WTC11 (cell line): ENCODE measurements around the gene CHDH. TPM values are rescaled to one million over a fixed set of nuclear protein-coding genes. Genes with fewer than 3 reads are reported as not detected.

ENCODE experiments used
- ATAC-seq: fragments of 200-7000 bp; cut with Tn5 transposase; 2 replicates; pipeline ENCODE4 v1.10.0; 2021; ENCODE audit warnings: mild to moderate bottlenecking, moderate library complexity
- CTCF ChIA-PET: fragments of 300-600 bp; sonication (Branson Sonifier 250); formaldehyde crosslinking; loops from one replicate; lab custom pipeline; 2021; ENCODE audit warnings: antibody characterized with exemption; lab: Charles Lee
- POLR2A ChIA-PET: fragments of 350-600 bp; sonication (Branson Sonifier 250); formaldehyde crosslinking; loops from one replicate; lab custom pipeline; 2021; ENCODE audit warnings: antibody characterized with exemption; lab: Charles Lee
- DNase-seq: peaks from one replicate; pipeline ENCODE4 v3.0.0; 2021; ENCODE audit warnings: low spot score
- H3K27ac Mint-ChIP-seq: 2 replicates; pipeline ENCODE4 v1.8.0; 2021; ENCODE audit warnings: mixed read lengths
- H3K27me3 Mint-ChIP-seq: 2 replicates; pipeline ENCODE4 v1.8.0; 2021; ENCODE audit warnings: low read depth, mild to moderate bottlenecking, moderate library complexity, mixed read lengths
- H3K36me3 Mint-ChIP-seq: 2 replicates; pipeline ENCODE4 v1.8.0; 2021; ENCODE audit warnings: mixed read lengths
- H3K4me1 Mint-ChIP-seq: 2 replicates; pipeline ENCODE4 v1.8.0; 2022; ENCODE audit warnings: mixed read lengths
- H3K4me3 Mint-ChIP-seq: 2 replicates; pipeline ENCODE4 v1.8.0; 2021; ENCODE audit warnings: mild to moderate bottlenecking, moderate library complexity, mixed read lengths
- H3K9me3 Mint-ChIP-seq: 2 replicates; pipeline ENCODE4 v1.8.0; 2021; ENCODE audit warnings: mixed read lengths
- GRHL2 ChIP-seq: fragments of 250-450 bp; sonication (Bioruptor Pico); IDR thresholded peaks from 2 replicates; pipeline ENCODE4 v1.8.0; 2022; ENCODE audit warnings: mild to moderate bottlenecking, moderate library complexity; ENCODE audit not compliant: insufficient replicate concordance, severe bottlenecking
- GTF2I ChIP-seq: fragments of 250-450 bp; sonication (Bioruptor Pico); conservative IDR thresholded peaks from 2 replicates; pipeline ENCODE4 v1.4.0; 2021; ENCODE audit warnings: mild to moderate bottlenecking
- KAT7 ChIP-seq: sonication (generic); formaldehyde crosslinking; IDR thresholded peaks from 2 replicates; pipeline ENCODE4 v1.8.1; 2023; ENCODE audit warnings: missing genetic modification reagents, mild to moderate bottlenecking, borderline replicate concordance
- MYBL2 ChIP-seq: sonication (generic); formaldehyde crosslinking; IDR thresholded peaks from 2 replicates; pipeline ENCODE4 v1.8.1; 2023; ENCODE audit warnings: mild to moderate bottlenecking, moderate library complexity, missing genetic modification reagents
- NFE2L1 ChIP-seq: sonication (generic); formaldehyde crosslinking; IDR thresholded peaks from 2 replicates; pipeline ENCODE4 v1.8.1; 2023; ENCODE audit warnings: missing genetic modification reagents
- RORB ChIP-seq: fragments of 250-450 bp; sonication (Bioruptor Pico); IDR thresholded peaks from 2 replicates; pipeline ENCODE4 v1.9.0; 2021; ENCODE audit warnings: mild to moderate bottlenecking
- SOX15 ChIP-seq: fragments of 250-450 bp; sonication (Bioruptor Pico); IDR thresholded peaks from 2 replicates; pipeline ENCODE4 v1.9.0; 2021; ENCODE audit warnings: mild to moderate bottlenecking
- SP1 ChIP-seq: sonication (generic); formaldehyde crosslinking; conservative IDR thresholded peaks from 2 replicates; pipeline ENCODE4 v1.8.1; 2022; ENCODE audit warnings: missing genetic modification reagents
- TCF7 ChIP-seq: sonication (generic); formaldehyde crosslinking; IDR thresholded peaks from 2 replicates; pipeline ENCODE4 v1.8.0; 2022; ENCODE audit warnings: mild to moderate bottlenecking, low read depth, missing genetic modification reagents, moderate library complexity
- ZNF138 ChIP-seq: sonication (generic); formaldehyde crosslinking; conservative IDR thresholded peaks from 2 replicates; pipeline ENCODE4 v1.8.1; 2022; ENCODE audit warnings: mild to moderate bottlenecking, moderate library complexity, missing genetic modification reagents
- total RNA-seq: library from RNA; stranded (reverse); gene quantifications from 3 replicates; pipeline ENCODE4 v1.2.3, GENCODE V29; 2021
- TF ChIP-seq, protein P1 (sequence below): fragments of 250-450 bp; sonication (Bioruptor Pico); IDR thresholded peaks from 2 replicates; pipeline ENCODE4 v1.9.0; 2021; ENCODE audit warnings: mild to moderate bottlenecking
- TF ChIP-seq, protein P2 (sequence below): sonication (generic); formaldehyde crosslinking; IDR thresholded peaks from 2 replicates; pipeline ENCODE4 v1.8.1; 2022; ENCODE audit warnings: low read depth, missing genetic modification reagents, borderline replicate concordance
- TF ChIP-seq, protein P3 (sequence below): sonication (generic); formaldehyde crosslinking; IDR thresholded peaks from 2 replicates; pipeline ENCODE4 v1.8.0; 2023; ENCODE audit warnings: mild to moderate bottlenecking, missing genetic modification reagents
- TF ChIP-seq, protein P4 (sequence below): sonication (generic); formaldehyde crosslinking; IDR thresholded peaks from 2 replicates; pipeline ENCODE4 v1.8.0; 2023; ENCODE audit warnings: missing genetic modification reagents
- TF ChIP-seq, protein P5 (sequence below): sonication (generic); formaldehyde crosslinking; IDR thresholded peaks from 2 replicates; pipeline ENCODE4 v1.8.1; 2022; ENCODE audit warnings: mild to moderate bottlenecking, missing genetic modification reagents, moderate library complexity, borderline replicate concordance
- TF ChIP-seq, protein P6 (sequence below): sonication (generic); formaldehyde crosslinking; IDR thresholded peaks from 2 replicates; pipeline ENCODE4 v1.8.1; 2023; ENCODE audit warnings: mild to moderate bottlenecking, missing genetic modification reagents, borderline replicate concordance
- TF ChIP-seq, protein P7 (sequence below): fragments of 200-600 bp; IDR thresholded peaks from 2 replicates; pipeline ENCODE4 v1.8.0; 2022; ENCODE audit warnings: antibody characterized with exemption
- TF ChIP-seq, protein P8 (sequence below): sonication (generic); formaldehyde crosslinking; IDR thresholded peaks from 2 replicates; pipeline ENCODE4 v1.8.1; 2023; ENCODE audit warnings: mild to moderate bottlenecking, missing genetic modification reagents, moderate library complexity

CHDH gene
- total RNA-seq, 1 experiment from 2014 or later, result 11.7 TPM

DNA sequence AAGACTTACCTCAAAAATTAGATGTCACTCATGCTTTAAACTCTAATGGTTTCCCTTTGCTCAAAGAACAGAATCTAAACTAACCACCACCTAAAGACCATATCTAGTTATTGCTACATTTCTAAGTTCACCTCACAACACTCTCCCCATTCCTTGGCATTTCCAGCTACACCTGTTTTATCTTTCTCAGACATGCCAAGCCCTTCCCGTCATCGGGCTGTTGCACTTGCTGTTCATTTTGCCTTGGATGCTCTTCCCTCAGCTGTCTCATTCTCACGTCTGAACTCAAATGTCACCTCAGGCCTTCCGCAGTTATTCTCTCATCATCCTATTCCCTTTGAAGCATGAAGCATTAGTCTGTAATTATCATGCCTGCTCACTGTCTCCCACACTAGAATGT is 36.8 kb upstream of the CHDH start:
- DNase-seq (no peak), ATAC-seq (no peak)
- Mint-ChIP-seq H3K36me3 (peaks cover 40% of the 10 kb centered on the region), H3K4me3 (peak overlapping the region; percentile 99), H3K4me1 (peaks cover 13% of the 10 kb centered on the region), H3K27ac (peak overlapping the region; percentile 71), H3K27me3 (no peaks in the 10 kb centered on the region), H3K9me3 (no peaks in the 10 kb centered on the region)
- TF ChIP-seq GRHL2, result no peak
- no peak for TF ChIP-seq SOX15 (CRISPR knock-in tag)
- ChIA-PET CTCF (interaction anchor here (1.2 kb wide), 1 partner anchor 8 kb away, joined by 3 read pairs; no protein-coding TSS in a partner anchor), POLR2A (no interaction called here)

DNA sequence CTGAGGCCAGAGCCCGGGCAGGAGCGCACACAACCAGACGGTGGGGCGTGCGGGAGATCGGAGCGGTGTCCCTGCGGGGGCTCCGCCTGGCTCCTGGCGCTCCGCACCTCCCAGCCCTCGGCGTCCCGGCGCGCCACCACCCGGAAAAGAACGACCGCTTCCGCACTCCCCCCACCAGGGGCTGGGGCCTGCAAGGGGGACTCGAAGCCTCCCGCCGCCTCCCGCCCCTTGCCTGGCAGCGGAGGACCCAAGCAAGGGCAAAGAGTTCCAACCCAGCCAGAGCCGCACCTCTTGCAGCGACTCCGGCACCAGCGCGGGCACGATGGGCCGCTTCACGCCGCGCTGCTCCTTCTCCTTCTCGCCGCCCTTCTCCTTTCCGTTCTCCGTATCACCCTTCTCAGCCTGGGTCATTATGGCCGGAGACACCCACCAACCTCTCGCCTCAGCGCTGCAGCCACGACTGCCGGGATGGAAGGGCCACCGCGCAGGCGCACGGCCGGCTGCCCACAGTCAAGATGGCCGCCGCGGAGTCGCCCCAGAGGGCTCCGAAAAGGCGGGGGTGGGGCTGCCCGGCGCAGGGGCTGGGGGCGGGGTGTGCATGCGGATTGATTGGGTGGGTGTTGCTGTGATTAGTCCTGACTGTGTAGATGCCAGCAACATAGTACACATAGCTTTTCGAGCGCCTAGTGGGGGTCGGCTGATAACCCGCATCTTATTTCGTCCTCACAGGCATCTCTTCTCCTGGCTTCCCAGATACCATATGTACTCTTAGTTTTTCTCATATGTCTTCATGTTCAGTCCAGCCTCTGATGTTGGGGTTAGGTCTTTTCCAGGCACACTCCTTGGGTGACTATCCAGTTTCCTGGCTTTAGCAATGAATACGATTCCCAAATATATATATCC is 35.7 kb upstream of the CHDH start, which contains the start of gene ACTR8:
TSS of gene ACTR8 (minus strand) at position 462 of the 903 bp plus-strand sequence. CDS start at position 411, 51 bp downstream.
- POLR2A ChIA-PET, result interaction anchor here (1.7 kb wide), 1 partner anchor 10 kb away, joined by 6 read pairs; the partner anchor contains the start of gene SELENOK
- CTCF ChIA-PET, result interaction anchor here (1.2 kb wide), 1 partner anchor 9 kb away, joined by 3 read pairs; no protein-coding TSS in a partner anchor
- H3K9me3 Mint-ChIP-seq, result no peaks in the 10 kb centered on the region
- H3K4me1 Mint-ChIP-seq, result peaks cover 13% of the 10 kb centered on the region
- ATAC-seq, result peak; percentile 94
- H3K4me3 Mint-ChIP-seq, result peak within 1 kb of the TSS; percentile 99
- H3K27me3 Mint-ChIP-seq, result no peaks in the 10 kb centered on the region
- H3K36me3 Mint-ChIP-seq, result peaks cover 46% of the 10 kb centered on the region
- peak within 1 kb of the TSS; percentile 99 for H3K27ac Mint-ChIP-seq
- DNase-seq, result peak; percentile 90
- TF ChIP-seq ZNF138 (CRISPR knock-in tag) (no peak), SP1 (peak; percentile 76), TCF7 (CRISPR knock-in tag) (no peak), RORB (CRISPR knock-in tag) (no peak), GTF2I (CRISPR knock-in tag) (no peak), SOX15 (CRISPR knock-in tag) (no peak), NFE2L1 (CRISPR knock-in tag) (no peak), KAT7 (CRISPR knock-in tag) (0 out of 2 replicates have a peak, but pooled peaks have one; percentile 66), MYBL2 (CRISPR knock-in tag) (no peak)
- TF ChIP-seq, protein P1, sequence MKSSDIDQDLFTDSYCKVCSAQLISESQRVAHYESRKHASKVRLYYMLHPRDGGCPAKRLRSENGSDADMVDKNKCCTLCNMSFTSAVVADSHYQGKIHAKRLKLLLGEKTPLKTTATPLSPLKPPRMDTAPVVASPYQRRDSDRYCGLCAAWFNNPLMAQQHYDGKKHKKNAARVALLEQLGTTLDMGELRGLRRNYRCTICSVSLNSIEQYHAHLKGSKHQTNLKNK (CRISPR knock-in tag), result no peak
- TF ChIP-seq, protein P2, sequence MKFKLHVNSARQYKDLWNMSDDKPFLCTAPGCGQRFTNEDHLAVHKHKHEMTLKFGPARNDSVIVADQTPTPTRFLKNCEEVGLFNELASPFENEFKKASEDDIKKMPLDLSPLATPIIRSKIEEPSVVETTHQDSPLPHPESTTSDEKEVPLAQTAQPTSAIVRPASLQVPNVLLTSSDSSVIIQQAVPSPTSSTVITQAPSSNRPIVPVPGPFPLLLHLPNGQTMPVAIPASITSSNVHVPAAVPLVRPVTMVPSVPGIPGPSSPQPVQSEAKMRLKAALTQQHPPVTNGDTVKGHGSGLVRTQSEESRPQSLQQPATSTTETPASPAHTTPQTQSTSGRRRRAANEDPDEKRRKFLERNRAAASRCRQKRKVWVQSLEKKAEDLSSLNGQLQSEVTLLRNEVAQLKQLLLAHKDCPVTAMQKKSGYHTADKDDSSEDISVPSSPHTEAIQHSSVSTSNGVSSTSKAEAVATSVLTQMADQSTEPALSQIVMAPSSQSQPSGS, result no peak
- TF ChIP-seq, protein P3, sequence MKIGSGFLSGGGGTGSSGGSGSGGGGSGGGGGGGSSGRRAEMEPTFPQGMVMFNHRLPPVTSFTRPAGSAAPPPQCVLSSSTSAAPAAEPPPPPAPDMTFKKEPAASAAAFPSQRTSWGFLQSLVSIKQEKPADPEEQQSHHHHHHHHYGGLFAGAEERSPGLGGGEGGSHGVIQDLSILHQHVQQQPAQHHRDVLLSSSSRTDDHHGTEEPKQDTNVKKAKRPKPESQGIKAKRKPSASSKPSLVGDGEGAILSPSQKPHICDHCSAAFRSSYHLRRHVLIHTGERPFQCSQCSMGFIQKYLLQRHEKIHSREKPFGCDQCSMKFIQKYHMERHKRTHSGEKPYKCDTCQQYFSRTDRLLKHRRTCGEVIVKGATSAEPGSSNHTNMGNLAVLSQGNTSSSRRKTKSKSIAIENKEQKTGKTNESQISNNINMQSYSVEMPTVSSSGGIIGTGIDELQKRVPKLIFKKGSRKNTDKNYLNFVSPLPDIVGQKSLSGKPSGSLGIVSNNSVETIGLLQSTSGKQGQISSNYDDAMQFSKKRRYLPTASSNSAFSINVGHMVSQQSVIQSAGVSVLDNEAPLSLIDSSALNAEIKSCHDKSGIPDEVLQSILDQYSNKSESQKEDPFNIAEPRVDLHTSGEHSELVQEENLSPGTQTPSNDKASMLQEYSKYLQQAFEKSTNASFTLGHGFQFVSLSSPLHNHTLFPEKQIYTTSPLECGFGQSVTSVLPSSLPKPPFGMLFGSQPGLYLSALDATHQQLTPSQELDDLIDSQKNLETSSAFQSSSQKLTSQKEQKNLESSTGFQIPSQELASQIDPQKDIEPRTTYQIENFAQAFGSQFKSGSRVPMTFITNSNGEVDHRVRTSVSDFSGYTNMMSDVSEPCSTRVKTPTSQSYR, result no peak
- TF ChIP-seq, protein P4, sequence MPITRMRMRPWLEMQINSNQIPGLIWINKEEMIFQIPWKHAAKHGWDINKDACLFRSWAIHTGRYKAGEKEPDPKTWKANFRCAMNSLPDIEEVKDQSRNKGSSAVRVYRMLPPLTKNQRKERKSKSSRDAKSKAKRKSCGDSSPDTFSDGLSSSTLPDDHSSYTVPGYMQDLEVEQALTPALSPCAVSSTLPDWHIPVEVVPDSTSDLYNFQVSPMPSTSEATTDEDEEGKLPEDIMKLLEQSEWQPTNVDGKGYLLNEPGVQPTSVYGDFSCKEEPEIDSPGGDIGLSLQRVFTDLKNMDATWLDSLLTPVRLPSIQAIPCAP (CRISPR knock-in tag), result no peak
- TF ChIP-seq, protein P5, sequence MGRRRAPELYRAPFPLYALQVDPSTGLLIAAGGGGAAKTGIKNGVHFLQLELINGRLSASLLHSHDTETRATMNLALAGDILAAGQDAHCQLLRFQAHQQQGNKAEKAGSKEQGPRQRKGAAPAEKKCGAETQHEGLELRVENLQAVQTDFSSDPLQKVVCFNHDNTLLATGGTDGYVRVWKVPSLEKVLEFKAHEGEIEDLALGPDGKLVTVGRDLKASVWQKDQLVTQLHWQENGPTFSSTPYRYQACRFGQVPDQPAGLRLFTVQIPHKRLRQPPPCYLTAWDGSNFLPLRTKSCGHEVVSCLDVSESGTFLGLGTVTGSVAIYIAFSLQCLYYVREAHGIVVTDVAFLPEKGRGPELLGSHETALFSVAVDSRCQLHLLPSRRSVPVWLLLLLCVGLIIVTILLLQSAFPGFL (CRISPR knock-in tag), result no peak
- TF ChIP-seq, protein P6, sequence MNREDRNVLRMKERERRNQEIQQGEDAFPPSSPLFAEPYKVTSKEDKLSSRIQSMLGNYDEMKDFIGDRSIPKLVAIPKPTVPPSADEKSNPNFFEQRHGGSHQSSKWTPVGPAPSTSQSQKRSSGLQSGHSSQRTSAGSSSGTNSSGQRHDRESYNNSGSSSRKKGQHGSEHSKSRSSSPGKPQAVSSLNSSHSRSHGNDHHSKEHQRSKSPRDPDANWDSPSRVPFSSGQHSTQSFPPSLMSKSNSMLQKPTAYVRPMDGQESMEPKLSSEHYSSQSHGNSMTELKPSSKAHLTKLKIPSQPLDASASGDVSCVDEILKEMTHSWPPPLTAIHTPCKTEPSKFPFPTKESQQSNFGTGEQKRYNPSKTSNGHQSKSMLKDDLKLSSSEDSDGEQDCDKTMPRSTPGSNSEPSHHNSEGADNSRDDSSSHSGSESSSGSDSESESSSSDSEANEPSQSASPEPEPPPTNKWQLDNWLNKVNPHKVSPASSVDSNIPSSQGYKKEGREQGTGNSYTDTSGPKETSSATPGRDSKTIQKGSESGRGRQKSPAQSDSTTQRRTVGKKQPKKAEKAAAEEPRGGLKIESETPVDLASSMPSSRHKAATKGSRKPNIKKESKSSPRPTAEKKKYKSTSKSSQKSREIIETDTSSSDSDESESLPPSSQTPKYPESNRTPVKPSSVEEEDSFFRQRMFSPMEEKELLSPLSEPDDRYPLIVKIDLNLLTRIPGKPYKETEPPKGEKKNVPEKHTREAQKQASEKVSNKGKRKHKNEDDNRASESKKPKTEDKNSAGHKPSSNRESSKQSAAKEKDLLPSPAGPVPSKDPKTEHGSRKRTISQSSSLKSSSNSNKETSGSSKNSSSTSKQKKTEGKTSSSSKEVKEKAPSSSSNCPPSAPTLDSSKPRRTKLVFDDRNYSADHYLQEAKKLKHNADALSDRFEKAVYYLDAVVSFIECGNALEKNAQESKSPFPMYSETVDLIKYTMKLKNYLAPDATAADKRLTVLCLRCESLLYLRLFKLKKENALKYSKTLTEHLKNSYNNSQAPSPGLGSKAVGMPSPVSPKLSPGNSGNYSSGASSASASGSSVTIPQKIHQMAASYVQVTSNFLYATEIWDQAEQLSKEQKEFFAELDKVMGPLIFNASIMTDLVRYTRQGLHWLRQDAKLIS (CRISPR knock-in tag), result no peak
- TF ChIP-seq, protein P7, sequence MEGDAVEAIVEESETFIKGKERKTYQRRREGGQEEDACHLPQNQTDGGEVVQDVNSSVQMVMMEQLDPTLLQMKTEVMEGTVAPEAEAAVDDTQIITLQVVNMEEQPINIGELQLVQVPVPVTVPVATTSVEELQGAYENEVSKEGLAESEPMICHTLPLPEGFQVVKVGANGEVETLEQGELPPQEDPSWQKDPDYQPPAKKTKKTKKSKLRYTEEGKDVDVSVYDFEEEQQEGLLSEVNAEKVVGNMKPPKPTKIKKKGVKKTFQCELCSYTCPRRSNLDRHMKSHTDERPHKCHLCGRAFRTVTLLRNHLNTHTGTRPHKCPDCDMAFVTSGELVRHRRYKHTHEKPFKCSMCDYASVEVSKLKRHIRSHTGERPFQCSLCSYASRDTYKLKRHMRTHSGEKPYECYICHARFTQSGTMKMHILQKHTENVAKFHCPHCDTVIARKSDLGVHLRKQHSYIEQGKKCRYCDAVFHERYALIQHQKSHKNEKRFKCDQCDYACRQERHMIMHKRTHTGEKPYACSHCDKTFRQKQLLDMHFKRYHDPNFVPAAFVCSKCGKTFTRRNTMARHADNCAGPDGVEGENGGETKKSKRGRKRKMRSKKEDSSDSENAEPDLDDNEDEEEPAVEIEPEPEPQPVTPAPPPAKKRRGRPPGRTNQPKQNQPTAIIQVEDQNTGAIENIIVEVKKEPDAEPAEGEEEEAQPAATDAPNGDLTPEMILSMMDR, result no peak
- TF ChIP-seq, protein P8, sequence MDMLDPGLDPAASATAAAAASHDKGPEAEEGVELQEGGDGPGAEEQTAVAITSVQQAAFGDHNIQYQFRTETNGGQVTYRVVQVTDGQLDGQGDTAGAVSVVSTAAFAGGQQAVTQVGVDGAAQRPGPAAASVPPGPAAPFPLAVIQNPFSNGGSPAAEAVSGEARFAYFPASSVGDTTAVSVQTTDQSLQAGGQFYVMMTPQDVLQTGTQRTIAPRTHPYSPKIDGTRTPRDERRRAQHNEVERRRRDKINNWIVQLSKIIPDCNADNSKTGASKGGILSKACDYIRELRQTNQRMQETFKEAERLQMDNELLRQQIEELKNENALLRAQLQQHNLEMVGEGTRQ (CRISPR knock-in tag), result no peak
